ENCODE measurements around the gene ARHGDIG. TPM values are rescaled to one million over a fixed set of nuclear protein-coding genes. Genes with fewer than 3 reads are reported as not detected.

The ARHGDIG gene
- total and polyA plus RNA-seq, 2 experiments from 2014 or later, result 3.1 to 6.5 TPM

DNA sequence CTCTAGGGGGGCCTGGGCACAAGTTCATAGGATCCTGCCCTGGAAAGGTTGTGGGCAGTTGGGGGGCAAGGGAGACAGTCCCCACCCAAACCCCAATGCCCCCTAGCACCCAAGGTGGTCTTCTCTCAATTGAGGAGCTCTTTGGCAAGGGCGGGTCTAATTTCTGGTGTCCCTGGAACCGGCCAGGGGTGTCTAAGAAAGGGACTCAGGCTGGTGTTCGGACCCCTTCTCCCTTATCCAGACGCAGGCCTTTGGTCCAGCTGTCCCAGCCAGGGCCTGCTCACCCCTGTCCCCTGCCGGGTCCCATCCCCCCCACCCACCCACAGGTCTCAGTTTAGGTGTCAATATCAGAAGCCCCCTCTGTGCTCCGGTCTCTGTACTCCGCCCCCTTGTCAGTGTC, 860 bp upstream of the ARHGDIG start:
- Histone ChIP-seq H3K27ac (no peak overlapping the region), H3K27me3 (peaks cover 64% of the 10 kb centered on the region), H3K4me1 (ENCODE audit: low read depth) (no peaks in the 10 kb centered on the region), H3K4me3 (no peak overlapping the region), H3K36me3 (no peaks in the 10 kb centered on the region), H3K9me3 (ENCODE audit: low read depth) (no peaks in the 10 kb centered on the region)
- TF ChIP-seq, protein P1, sequence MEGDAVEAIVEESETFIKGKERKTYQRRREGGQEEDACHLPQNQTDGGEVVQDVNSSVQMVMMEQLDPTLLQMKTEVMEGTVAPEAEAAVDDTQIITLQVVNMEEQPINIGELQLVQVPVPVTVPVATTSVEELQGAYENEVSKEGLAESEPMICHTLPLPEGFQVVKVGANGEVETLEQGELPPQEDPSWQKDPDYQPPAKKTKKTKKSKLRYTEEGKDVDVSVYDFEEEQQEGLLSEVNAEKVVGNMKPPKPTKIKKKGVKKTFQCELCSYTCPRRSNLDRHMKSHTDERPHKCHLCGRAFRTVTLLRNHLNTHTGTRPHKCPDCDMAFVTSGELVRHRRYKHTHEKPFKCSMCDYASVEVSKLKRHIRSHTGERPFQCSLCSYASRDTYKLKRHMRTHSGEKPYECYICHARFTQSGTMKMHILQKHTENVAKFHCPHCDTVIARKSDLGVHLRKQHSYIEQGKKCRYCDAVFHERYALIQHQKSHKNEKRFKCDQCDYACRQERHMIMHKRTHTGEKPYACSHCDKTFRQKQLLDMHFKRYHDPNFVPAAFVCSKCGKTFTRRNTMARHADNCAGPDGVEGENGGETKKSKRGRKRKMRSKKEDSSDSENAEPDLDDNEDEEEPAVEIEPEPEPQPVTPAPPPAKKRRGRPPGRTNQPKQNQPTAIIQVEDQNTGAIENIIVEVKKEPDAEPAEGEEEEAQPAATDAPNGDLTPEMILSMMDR (IDR thresholded peaks at IDR 0.05; ENCODE audit: low read depth, low read length), result no peak
- DNase-seq (ENCODE audit: low read depth in 1 of 2, low spot score in 1 of 2), result no peak

- H3K27me3 ChIP-seq, result peaks cover 59% of the 10 kb centered on the region
- TF ChIP-seq, protein P1 (IDR thresholded peaks at IDR 0.05; ENCODE audit: low read depth, low read length), result no peak
- H3K9me3 ChIP-seq (ENCODE audit: low read depth), result no peaks in the 10 kb centered on the region
- H3K4me1 ChIP-seq (ENCODE audit: low read depth), result no peaks in the 10 kb centered on the region
- H3K36me3 ChIP-seq, result no peaks in the 10 kb centered on the region
- peak overlapping the region; percentile 28 for H3K4me3 ChIP-seq
- peak in 1 of 2 donors; percentile 52 for DNase-seq (ENCODE audit: low read depth in 1 of 2, low spot score in 1 of 2)
- H3K27ac ChIP-seq, result no peak overlapping the region
These were observed 358 bp upstream of the ARHGDIG start for GRCh38 chr16:280005-280460.

DNA sequence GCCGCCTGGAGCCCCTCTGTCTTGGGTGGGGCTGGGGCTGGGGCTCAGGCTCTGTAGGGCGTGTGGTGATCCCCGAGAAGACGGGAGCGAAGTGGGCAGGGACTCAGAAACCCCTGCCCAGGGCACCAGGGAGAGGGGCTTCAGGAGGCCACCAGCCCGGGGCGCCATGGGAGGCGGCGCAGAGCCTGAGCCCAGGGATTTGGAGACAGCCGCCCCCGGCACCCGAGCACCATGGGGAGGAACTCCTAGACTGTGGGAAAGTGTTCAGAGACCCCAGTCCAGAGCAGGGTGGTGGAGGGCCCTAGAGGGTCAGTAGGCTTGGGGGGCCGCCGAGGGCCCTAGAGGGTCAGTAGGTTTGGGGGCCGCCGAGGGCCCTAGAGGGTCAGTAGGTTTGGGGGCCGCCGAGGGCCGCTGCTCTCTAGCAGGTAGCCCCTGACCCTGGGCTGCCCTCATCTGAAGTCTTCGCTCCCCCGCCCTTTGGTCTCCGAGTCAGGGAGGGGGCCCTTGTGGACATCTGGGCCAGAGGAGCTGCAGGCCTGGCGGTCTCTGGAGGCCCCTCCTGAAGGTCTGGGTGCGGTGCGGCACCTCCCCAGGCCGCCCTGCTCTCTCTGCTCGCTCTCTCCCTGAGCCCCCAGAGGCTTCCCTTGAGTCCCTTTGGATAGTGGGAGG, 734 bp downstream of the ARHGDIG start:
- H3K4me1 ChIP-seq (ENCODE audit: low read depth), result no peaks in the 10 kb centered on the region
- peak overlapping the region; percentile 51 for H3K4me3 ChIP-seq
- TF ChIP-seq, protein P1 (IDR thresholded peaks at IDR 0.05; ENCODE audit: low read depth, low read length), result no peak
- no peaks in the 10 kb centered on the region for H3K36me3 ChIP-seq
- H3K9me3 ChIP-seq (ENCODE audit: low read depth), result no peaks in the 10 kb centered on the region
- H3K27me3 ChIP-seq, result peaks cover 50% of the 10 kb centered on the region
- H3K27ac ChIP-seq, result no peak overlapping the region
- no peak for DNase-seq (ENCODE audit: low read depth in 1 of 2, low spot score in 1 of 2)

GRCh38 chr16:281660-282255, 1.4 kb downstream of the ARHGDIG start:
- Histone ChIP-seq H3K9me3 (ENCODE audit: low read depth) (no peaks in the 10 kb centered on the region), H3K27ac (no peak overlapping the region), H3K4me1 (ENCODE audit: low read depth) (no peaks in the 10 kb centered on the region), H3K36me3 (no peaks in the 10 kb centered on the region), H3K4me3 (no peak overlapping the region), H3K27me3 (peaks cover 43% of the 10 kb centered on the region)
- DNase-seq (ENCODE audit: low read depth in 1 of 2, low spot score in 1 of 2), result no peak
- TF ChIP-seq, protein P1 (IDR thresholded peaks at IDR 0.05; ENCODE audit: low read depth, low read length), result no peak

GRCh38 chr16:282491-282890, 2.1 kb downstream of the ARHGDIG start:
- DNase-seq (ENCODE audit: low read depth in 1 of 2, low spot score in 1 of 2), result no peak
- H3K4me3 ChIP-seq, result no peak overlapping the region
- no peaks in the 10 kb centered on the region for H3K9me3 ChIP-seq (ENCODE audit: low read depth)
- peaks cover 3% of the 10 kb centered on the region for H3K36me3 ChIP-seq
- H3K27ac ChIP-seq, result no peak overlapping the region
- H3K27me3 ChIP-seq, result peaks cover 37% of the 10 kb centered on the region
- TF ChIP-seq, protein P1 (IDR thresholded peaks at IDR 0.05; ENCODE audit: low read depth, low read length), result no peak
- H3K4me1 ChIP-seq (ENCODE audit: low read depth), result no peaks in the 10 kb centered on the region
